ENCODE results near the gene CRACR2B. TPM values are rescaled to one million over a fixed set of nuclear protein-coding genes. Genes with fewer than 3 reads are reported as not detected.
A peak's percentile ranks its signal among the peaks of the same experiment; 100 is the strongest.

CRACR2B gene
- total RNA-seq, 4 donors from 2014 or later: 3.3 to 4.5 (median 4.0) TPM

DNA sequence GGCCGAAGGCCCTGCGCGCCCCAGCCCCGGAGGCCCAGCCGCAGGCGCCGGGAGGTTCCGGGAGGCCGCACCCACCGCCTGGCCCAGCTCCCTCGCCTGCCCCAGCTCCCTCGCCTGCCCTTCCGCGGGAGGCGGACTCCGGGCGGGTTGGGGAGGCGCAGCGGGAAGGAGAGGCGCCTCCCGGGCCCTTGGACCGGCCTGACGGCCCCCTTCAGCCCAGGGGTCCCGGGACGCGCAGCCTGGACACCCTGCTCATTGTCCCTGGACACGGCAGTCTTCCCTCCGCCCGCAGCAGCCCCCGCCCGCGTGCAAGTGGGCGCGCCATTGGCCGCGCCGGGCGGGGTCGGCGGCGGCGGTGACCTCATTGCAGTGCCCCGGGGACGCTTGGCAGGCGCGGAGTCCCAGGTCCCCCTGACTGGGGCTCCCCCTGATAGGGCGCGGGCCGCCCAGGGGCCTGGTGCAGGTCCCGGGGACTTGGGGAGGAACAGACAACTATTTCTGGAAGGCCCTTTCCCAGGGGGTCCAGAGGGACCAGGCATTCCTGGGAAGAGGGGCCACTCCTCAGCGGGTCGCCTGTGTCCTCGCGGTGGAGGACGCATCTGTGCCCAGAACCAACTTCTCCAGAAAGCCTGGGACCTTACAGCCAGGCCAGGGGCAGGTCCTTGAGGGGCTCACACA lies 5.5 kb downstream of the CRACR2B start:
- peak overlapping the region; percentile 84 to 97 (median 88) for H3K27ac ChIP-seq
- H3K36me3 ChIP-seq: peaks cover 0 to 26% of the 10 kb centered on the region in 2 donors
- peak overlapping the region; percentile 63 to 81 (median 68) for H3K4me3 ChIP-seq
- in situ Hi-C loops (cut with MboI; ENCODE audit: low sequenced_read_pairs in 4 of 4) (no loop called here), intact Hi-C loops (cut with DNase I; ENCODE audit: low total_unique reads) (loop anchor here (1.0 kb wide), 1 partner anchor 8 kb away; no protein-coding TSS in a partner anchor)
- ATAC-seq: peak; percentile 31 to 51
- peaks cover 20 to 35% of the 10 kb centered on the region in 2 donors for H3K4me1 ChIP-seq
- peak in 1 of 2 donors; percentile 46 for DNase-seq
- H3K9me3 ChIP-seq: no peaks in the 10 kb centered on the region
- peaks cover 13 to 25% (median 20%) of the 10 kb centered on the region in 3 donors for H3K27me3 ChIP-seq
- TF ChIP-seq POLR2A (IDR thresholded peaks at IDR 0.05): peak; percentile 34 to 48
- TF ChIP-seq, protein P1, sequence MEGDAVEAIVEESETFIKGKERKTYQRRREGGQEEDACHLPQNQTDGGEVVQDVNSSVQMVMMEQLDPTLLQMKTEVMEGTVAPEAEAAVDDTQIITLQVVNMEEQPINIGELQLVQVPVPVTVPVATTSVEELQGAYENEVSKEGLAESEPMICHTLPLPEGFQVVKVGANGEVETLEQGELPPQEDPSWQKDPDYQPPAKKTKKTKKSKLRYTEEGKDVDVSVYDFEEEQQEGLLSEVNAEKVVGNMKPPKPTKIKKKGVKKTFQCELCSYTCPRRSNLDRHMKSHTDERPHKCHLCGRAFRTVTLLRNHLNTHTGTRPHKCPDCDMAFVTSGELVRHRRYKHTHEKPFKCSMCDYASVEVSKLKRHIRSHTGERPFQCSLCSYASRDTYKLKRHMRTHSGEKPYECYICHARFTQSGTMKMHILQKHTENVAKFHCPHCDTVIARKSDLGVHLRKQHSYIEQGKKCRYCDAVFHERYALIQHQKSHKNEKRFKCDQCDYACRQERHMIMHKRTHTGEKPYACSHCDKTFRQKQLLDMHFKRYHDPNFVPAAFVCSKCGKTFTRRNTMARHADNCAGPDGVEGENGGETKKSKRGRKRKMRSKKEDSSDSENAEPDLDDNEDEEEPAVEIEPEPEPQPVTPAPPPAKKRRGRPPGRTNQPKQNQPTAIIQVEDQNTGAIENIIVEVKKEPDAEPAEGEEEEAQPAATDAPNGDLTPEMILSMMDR (IDR thresholded peaks at IDR 0.05 in 4 of 5, conservative IDR thresholded peaks at IDR 0.05 in 1 of 5): no peak

DNA sequence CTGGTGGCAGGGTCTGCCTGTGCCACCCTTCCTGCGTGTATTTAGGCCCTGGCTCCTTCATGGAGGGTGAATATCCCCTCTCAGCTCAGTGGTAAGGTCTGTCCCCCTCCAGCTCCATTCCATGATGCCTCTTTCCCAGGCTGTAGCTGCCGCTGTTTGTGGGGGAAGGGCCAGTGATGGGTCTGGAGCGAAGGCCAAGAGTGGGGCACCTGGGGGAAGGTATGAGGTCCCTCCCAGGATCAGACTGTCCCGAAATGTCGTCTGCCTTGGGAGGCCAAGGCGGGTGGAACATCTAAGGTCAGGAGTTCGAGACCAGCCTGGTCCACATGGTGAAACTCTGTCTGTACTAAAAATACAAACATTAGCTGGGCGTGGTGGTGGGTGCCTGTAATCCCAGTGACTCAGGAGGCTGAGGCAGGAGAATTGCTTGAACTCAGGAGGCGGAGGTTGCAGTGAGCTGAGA lies 6.2 kb downstream of the CRACR2B start:
- peaks cover 13 to 19% (median 14%) of the 10 kb centered on the region in 3 donors for H3K27me3 ChIP-seq
- H3K4me1 ChIP-seq: peaks cover 19 to 33% of the 10 kb centered on the region in 2 donors
- DNase-seq (peak in 1 of 2 donors; percentile 68), ATAC-seq (peak in 1 of 2 donors; percentile 5)
- peak overlapping the region; percentile 63 to 81 (median 68) for H3K4me3 ChIP-seq
- in situ Hi-C loops (cut with MboI; ENCODE audit: low sequenced_read_pairs in 4 of 4): no loop called here
- H3K9me3 ChIP-seq: no peaks in the 10 kb centered on the region
- TF ChIP-seq POLR2A (IDR thresholded peaks at IDR 0.05): no peak
- TF ChIP-seq, protein P1 (IDR thresholded peaks at IDR 0.05 in 4 of 5, conservative IDR thresholded peaks at IDR 0.05 in 1 of 5): no peak
- intact Hi-C loops (cut with DNase I; ENCODE audit: low total_unique reads): loop anchor here (1.0 kb wide), 1 partner anchor 7 kb away; no protein-coding TSS in a partner anchor
- peak overlapping the region; percentile 84 to 97 (median 88) for H3K27ac ChIP-seq
- H3K36me3 ChIP-seq: peaks cover 0 to 32% of the 10 kb centered on the region in 2 donors

- in situ Hi-C loops (cut with MboI; ENCODE audit: low sequenced_read_pairs in 4 of 4) (no loop called here), intact Hi-C loops (cut with DNase I; ENCODE audit: low total_unique reads) (no loop called here)
- peak in 1 of 2 donors; percentile 87 for DNase-seq
- Histone ChIP-seq H3K36me3 (peaks cover 0 to 40% of the 10 kb centered on the region in 2 donors), H3K27me3 (peaks cover 7 to 12% (median 8%) of the 10 kb centered on the region in 3 donors), H3K27ac (peak overlapping the region; percentile 84 to 97 (median 88)), H3K4me1 (peaks cover 19 to 30% of the 10 kb centered on the region in 2 donors), H3K4me3 (peak overlapping the region; percentile 29 to 81 (median 68)), H3K9me3 (no peaks in the 10 kb centered on the region)
- TF ChIP-seq, protein P1 (IDR thresholded peaks at IDR 0.05 in 4 of 5, conservative IDR thresholded peaks at IDR 0.05 in 1 of 5): peak in 1 of 5 experiments; percentile 8
- TF ChIP-seq POLR2A (IDR thresholded peaks at IDR 0.05): peak; percentile 37 to 52
- ATAC-seq: peak in 1 of 2 donors; percentile 50
Measured at GRCh38 chr11:834371-835316, 6.9 kb downstream of the CRACR2B start.

GRCh38 chr11:836274-836673 lies 8.6 kb downstream of the CRACR2B start:
- peaks cover 0 to 1% (median 0%) of the 10 kb centered on the region in 3 donors for H3K27me3 ChIP-seq
- H3K4me3 ChIP-seq: no peak overlapping the region
- in situ Hi-C loops (cut with MboI; ENCODE audit: low sequenced_read_pairs in 4 of 4) (no loop called here), intact Hi-C loops (cut with DNase I; ENCODE audit: low total_unique reads) (no loop called here)
- H3K9me3 ChIP-seq: no peaks in the 10 kb centered on the region
- peak overlapping the region in 3 of 4 donors; percentile 85 to 97 (median 92) for H3K27ac ChIP-seq
- H3K36me3 ChIP-seq: peaks cover 0 to 45% of the 10 kb centered on the region in 2 donors
- ATAC-seq: no peak
- peaks cover 29 to 39% of the 10 kb centered on the region in 2 donors for H3K4me1 ChIP-seq
- no peak for DNase-seq
- TF ChIP-seq, protein P1 (IDR thresholded peaks at IDR 0.05 in 4 of 5, conservative IDR thresholded peaks at IDR 0.05 in 1 of 5): no peak
